ENCODE data around the gene TTC34. TPM values are rescaled to one million over a fixed set of nuclear protein-coding genes. Genes with fewer than 3 reads are reported as not detected.

TTC34 gene
- polyA plus RNA-seq, 3 donors = 0.03 to 1.00 TPM; not detected in 1

DNA sequence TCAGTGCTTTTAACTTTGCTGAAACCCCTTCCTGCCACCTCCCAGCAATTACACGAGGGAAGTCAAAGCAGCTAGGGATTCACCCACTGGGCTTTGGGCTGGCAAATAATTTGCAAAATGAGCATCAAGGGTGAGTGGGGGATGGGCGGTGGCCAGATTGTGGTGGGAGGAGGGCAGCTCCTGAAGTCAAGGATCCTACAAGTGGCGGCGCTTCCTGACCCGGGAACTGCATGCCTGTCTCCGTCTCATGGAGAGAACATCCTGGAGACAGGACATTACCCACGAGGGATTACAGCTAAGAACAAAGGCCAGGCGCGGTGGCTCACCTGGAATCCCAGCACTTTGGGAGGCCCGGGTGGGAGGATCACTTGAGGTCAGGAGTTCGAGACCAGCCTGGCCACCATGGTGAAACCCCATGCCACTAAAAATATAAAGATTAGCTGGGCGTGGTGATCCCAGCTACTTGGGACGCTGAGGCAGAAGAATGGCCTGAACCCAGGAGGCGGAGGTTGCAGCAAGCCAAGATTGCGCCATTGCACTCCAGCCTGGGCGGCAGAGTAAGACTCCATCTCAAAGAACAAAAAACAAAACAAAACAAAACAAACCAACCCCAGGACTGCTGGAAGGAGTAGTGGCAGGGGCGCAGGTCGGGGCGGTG lies 12.9 kb downstream of the TTC34 start:
- Mint-ChIP-seq H3K27me3 (ENCODE audit: low read depth in 3 of 3) (peaks cover 30 to 52% (median 39%) of the 10 kb centered on the region in 3 donors), H3K4me3 (peak overlapping the region; percentile 56 to 81), H3K27ac (peak overlapping the region in 1 of 7 donors; percentile 56), H3K9me3 (peaks cover 15 to 38% (median 29%) of the 10 kb centered on the region in 7 donors), H3K36me3 (no peaks in the 10 kb centered on the region), H3K4me1 (peaks cover 8% of the 10 kb centered on the region)
- Histone ChIP-seq H3K9me3 (replicated peaks in 1 of 2; ENCODE audit: control insufficient read depth in 1 of 2, insufficient read depth in 1 of 2, low read length in 2 of 2) (peaks cover 16 to 25% of the 10 kb centered on the region in 2 donors), H3K9ac (ENCODE audit: insufficient read depth, low read length, poor library complexity, severe bottlenecking) (no peak overlapping the region), H2AFZ (ENCODE audit: insufficient read depth, low read depth, low read length, poor library complexity, severe bottlenecking) (peak overlapping the region; percentile 65), H3K27ac (ENCODE audit: low read depth in 1 of 2, low read length in 2 of 2) (no peak overlapping the region), H3K4me2 (replicated peaks; ENCODE audit: extremely low read depth, low read length, poor library complexity, severe bottlenecking) (peak overlapping the region; percentile 58), H4K20me1 (ENCODE audit: insufficient read depth, low read length) (no peaks in the 10 kb centered on the region), H3K4me1 (ENCODE audit: control insufficient read depth in 1 of 2, insufficient read depth in 2 of 2, low read length in 2 of 2) (peaks cover 11 to 17% of the 10 kb centered on the region in 2 donors), H3K27me3 (ENCODE audit: control insufficient read depth in 2 of 2, insufficient read depth in 2 of 2, low read length in 2 of 2) (peaks cover 2 to 31% of the 10 kb centered on the region in 2 donors), H3K4me3 (replicated peaks in 1 of 3; ENCODE audit: low read depth in 2 of 3, low read length in 3 of 3) (peak overlapping the region in 2 of 3 experiments; percentile 9 to 47), H3K36me3 (replicated peaks in 1 of 2; ENCODE audit: control insufficient read depth in 1 of 2, insufficient read depth in 2 of 2, low read length in 2 of 2) (no peaks in the 10 kb centered on the region), H3K79me2 (ENCODE audit: insufficient read depth, low read length) (no peaks in the 10 kb centered on the region)
- TF ChIP-seq CTCF (IDR thresholded peaks at IDR 0.05) = no peak
- WGBS (ENCODE audit: insufficient coverage) = 60% methylated on average over 13 of the region's 19 CpGs
- DNase-seq = peak in 1 of 3 donors; percentile 2
- intact Hi-C loops (cut with micrococcal nuclease) = no loop called here

GRCh38 chr1:2787163-2787911 lies 14.2 kb downstream of the TTC34 start:
- Histone ChIP-seq H3K4me1 (ENCODE audit: control insufficient read depth in 1 of 2, insufficient read depth in 2 of 2, low read length in 2 of 2) (peaks cover 11 to 17% of the 10 kb centered on the region in 2 donors), H3K9me3 (replicated peaks in 1 of 2; ENCODE audit: control insufficient read depth in 1 of 2, insufficient read depth in 1 of 2, low read length in 2 of 2) (peaks cover 17 to 22% of the 10 kb centered on the region in 2 donors), H3K4me2 (replicated peaks; ENCODE audit: extremely low read depth, low read length, poor library complexity, severe bottlenecking) (no peak overlapping the region), H3K27ac (ENCODE audit: low read depth in 1 of 2, low read length in 2 of 2) (no peak overlapping the region), H3K4me3 (replicated peaks in 1 of 3; ENCODE audit: low read depth in 2 of 3, low read length in 3 of 3) (no peak overlapping the region), H2AFZ (ENCODE audit: insufficient read depth, low read depth, low read length, poor library complexity, severe bottlenecking) (no peak overlapping the region), H3K79me2 (ENCODE audit: insufficient read depth, low read length) (no peaks in the 10 kb centered on the region), H4K20me1 (ENCODE audit: insufficient read depth, low read length) (no peaks in the 10 kb centered on the region), H3K36me3 (replicated peaks in 1 of 2; ENCODE audit: control insufficient read depth in 1 of 2, insufficient read depth in 2 of 2, low read length in 2 of 2) (no peaks in the 10 kb centered on the region), H3K27me3 (ENCODE audit: control insufficient read depth in 2 of 2, insufficient read depth in 2 of 2, low read length in 2 of 2) (peaks cover 2 to 31% of the 10 kb centered on the region in 2 donors), H3K9ac (ENCODE audit: insufficient read depth, low read length, poor library complexity, severe bottlenecking) (no peak overlapping the region)
- WGBS (ENCODE audit: insufficient coverage) = 86% methylated on average over 18 of the region's 26 CpGs
- no peaks in the 10 kb centered on the region for H3K36me3 Mint-ChIP-seq
- no peak for TF ChIP-seq CTCF (IDR thresholded peaks at IDR 0.05)
- no peak overlapping the region for H3K27ac Mint-ChIP-seq
- peaks cover 17 to 37% (median 25%) of the 10 kb centered on the region in 7 donors for H3K9me3 Mint-ChIP-seq
- no peak overlapping the region for H3K4me3 Mint-ChIP-seq
- peaks cover 8% of the 10 kb centered on the region for H3K4me1 Mint-ChIP-seq
- intact Hi-C loops (cut with micrococcal nuclease) = no loop called here
- DNase-seq = no peak
- peaks cover 27 to 50% (median 32%) of the 10 kb centered on the region in 3 donors for H3K27me3 Mint-ChIP-seq (ENCODE audit: low read depth in 3 of 3)
